ENCODE data around the gene TFAP2E.

The TFAP2E gene

DNA sequence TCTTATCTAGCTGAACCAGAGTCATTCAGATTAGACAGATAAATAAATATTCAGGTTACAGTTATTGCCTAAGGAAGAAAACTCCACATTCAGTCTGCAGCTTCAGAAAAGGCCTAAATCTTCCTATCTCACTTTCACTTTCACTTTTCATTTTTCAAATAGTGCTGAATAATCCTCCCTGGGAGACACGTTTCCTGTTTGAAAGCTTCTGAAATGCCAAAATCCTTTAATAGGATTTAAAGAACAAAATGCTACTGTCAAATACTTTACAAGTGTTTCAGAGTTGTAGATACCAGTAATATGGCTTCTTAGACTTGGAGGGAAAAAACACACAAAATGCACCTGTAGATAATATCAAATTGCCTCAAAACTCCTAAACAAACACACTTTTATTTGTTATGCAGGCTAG lies 64.3 kb downstream of the TFAP2E start:
- ChIA-PET CTCF (interaction anchor here (0.8 to 2.1 kb wide), 5 partner anchors 9 to 138 kb away, joined by 3 to 9 read pairs (median 7); no protein-coding TSS in a partner anchor), POLR2A (no interaction called here)
- peak; percentile 32 for DNase-seq (ENCODE audit: extremely low spot score)
- TF ChIP-seq CTCF (IDR thresholded peaks at IDR 0.05; ENCODE audit: control extremely low read depth, extremely low read depth, low read depth, missing control alignments), result no peak

DNA sequence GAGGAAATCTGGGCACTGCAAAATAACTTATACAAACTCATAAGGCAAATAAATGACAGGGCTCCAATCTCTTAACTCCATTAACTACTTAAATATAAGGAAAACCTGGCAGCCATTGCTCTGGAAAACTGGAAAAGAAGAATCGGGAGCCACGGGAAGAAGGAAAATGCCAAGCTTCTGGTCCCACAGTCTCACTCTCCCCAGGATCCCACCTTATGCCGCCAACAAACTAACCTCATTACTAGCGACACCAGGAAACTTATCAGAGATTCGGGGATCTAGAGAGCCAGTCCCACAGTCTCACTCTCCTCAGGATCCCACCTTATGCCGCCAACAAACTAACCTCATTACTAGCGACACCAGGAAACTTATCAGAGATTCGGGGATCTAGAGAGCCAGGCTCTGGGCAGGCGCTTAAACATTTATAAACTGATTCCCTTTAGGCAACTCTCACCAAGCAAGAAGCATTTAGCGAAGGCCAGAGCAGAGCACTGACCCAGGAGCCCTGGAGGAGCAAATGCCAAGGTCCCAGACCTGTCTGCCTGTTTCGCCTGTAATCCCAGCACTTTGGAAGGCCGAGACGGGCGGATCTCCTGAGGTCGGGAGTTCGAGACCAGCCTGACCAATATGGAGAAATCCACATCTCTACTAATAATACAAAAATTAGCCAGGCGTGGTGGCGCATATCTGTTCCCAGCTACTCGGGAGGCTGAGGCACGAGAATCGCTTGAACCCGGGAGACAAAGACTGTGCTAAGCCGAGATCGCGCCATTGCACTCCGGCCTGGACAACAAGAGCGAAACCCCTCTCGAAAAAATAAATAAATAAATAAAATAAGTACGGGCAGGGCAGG lies 67.5 kb downstream of the TFAP2E start:
- CTCF ChIA-PET, result no interaction called here
- POLR2A ChIA-PET, result no interaction called here
- TF ChIP-seq CTCF (IDR thresholded peaks at IDR 0.05; ENCODE audit: control extremely low read depth, extremely low read depth, low read depth, missing control alignments), result no peak
- no peak for DNase-seq (ENCODE audit: extremely low spot score)

- peak; percentile 93 for DNase-seq (ENCODE audit: extremely low spot score)
- CTCF ChIA-PET, result interaction anchor here (0.7 to 1.1 kb wide), 2 partner anchors 74 to 86 kb away, joined by 3 to 5 read pairs; no protein-coding TSS in a partner anchor
- POLR2A ChIA-PET, result no interaction called here
- no peak for TF ChIP-seq CTCF (IDR thresholded peaks at IDR 0.05; ENCODE audit: control extremely low read depth, extremely low read depth, low read depth, missing control alignments)
Observed at GRCh38 chr1:35641233-35641866, 68.2 kb downstream of the TFAP2E start, which contains the start of gene PSMB2. Gene PSMB2, minus strand, starts transcription at chr1:35641526. Its CDS starts 94 bp downstream, at chr1:35641432.

DNA sequence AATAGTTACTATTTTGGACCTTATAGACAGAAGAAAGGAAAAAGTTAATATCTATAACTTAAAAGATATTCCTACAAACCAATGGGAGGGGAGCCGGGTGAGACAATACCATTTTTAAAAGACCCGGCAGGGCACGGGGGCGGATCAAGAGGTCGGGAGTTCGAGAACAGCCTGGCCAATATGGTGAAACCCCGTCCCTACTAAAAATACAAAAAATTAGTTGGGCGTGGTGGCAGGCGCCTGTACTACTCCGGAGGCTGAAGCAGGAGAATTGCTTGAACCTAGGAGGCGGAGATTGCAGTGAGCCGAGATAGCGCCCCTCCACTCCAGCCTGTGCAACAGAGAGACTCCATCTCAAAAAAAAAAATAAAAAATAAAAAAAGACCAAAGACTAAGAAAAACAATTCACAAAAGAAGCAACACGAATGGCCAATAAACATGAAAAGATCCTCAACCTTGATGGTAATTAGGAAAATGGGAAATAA lies 69.4 kb downstream of the TFAP2E start:
- DNase-seq (ENCODE audit: extremely low spot score), result no peak
- ChIA-PET CTCF (interaction anchor here (0.7 to 1.1 kb wide), 2 partner anchors 72 to 84 kb away, joined by 3 to 5 read pairs; no protein-coding TSS in a partner anchor), POLR2A (interaction anchor here (0.7 kb wide), 1 partner anchor 1119 kb away, joined by 7 read pairs; no protein-coding TSS in a partner anchor)

GRCh38 chr1:35644204-35644603 lies 71.1 kb downstream of the TFAP2E start:
- DNase-seq (ENCODE audit: extremely low spot score), result no peak
- POLR2A ChIA-PET, result no interaction called here
- TF ChIP-seq CTCF (IDR thresholded peaks at IDR 0.05; ENCODE audit: control extremely low read depth, extremely low read depth, low read depth, missing control alignments), result no peak
- CTCF ChIA-PET, result interaction anchor here (1.6 to 3.7 kb wide), 3 partner anchors 13 to 83 kb away, joined by 4 to 16 read pairs (median 5); no protein-coding TSS in a partner anchor

More for the DNA sequence above, 69.4 kb downstream of the TFAP2E start:
- TF ChIP-seq CTCF (IDR thresholded peaks at IDR 0.05; ENCODE audit: control extremely low read depth, extremely low read depth, low read depth, missing control alignments), result no peak

Measured in GM10248 (cell line).